IMR-90 (cell line): ENCODE results near the gene OPRL1. TPM values are rescaled to one million over a fixed set of nuclear protein-coding genes. Genes with fewer than 3 reads are reported as not detected.

Experiments used
- ATAC-seq: fragments of 200-7000 bp; cut with Tn5 transposase; 2 replicates; pipeline ENCODE4 v1.9.1; 2020; ENCODE audit warnings: low read depth, mild to moderate bottlenecking, moderate library complexity
- BruUV-seq: library from RNA; stranded (reverse); fragments of 400-500 nt; replicated peaks from 2 replicates; lab custom pipeline; 2021; lab: Mats Ljungman, UMichigan
- CTCF ChIA-PET: fragments of 300-600 bp; formaldehyde crosslinking; extraction: SDS; loops from one replicate; lab custom pipeline; 2021; ENCODE audit warnings: antibody characterized with exemption; lab: Yijun Ruan, JAX
- POLR2A ChIA-PET: fragments of 300-600 bp; sonication (Branson Sonifier 250); formaldehyde crosslinking; loops from one replicate; lab custom pipeline; 2022; ENCODE audit warnings: antibody characterized with exemption; ENCODE audit not compliant: unreplicated experiment; lab: Charles Lee
- DNase-seq: peaks from one replicate; pipeline ENCODE4 v3.0.0; 2013
- H2AFZ ChIP-seq: replicated peaks from 2 replicates; pipeline ENCODE3; 2013; ENCODE audit warnings: low read length, mild to moderate bottlenecking; ENCODE audit not compliant: poor library complexity
- H2AK5ac ChIP-seq: 2 replicates; pipeline ENCODE4 v1.6.1; 2013; ENCODE audit warnings: low read depth, low read length, inconsistent platforms
- H2AK9ac ChIP-seq: replicated peaks from 2 replicates; pipeline ENCODE3; 2013; ENCODE audit warnings: mild to moderate bottlenecking, low read depth, low read length, moderate library complexity; ENCODE audit not compliant: poor library complexity
- H2BK120ac ChIP-seq: 2 replicates; pipeline ENCODE4 v1.6.1; 2013; ENCODE audit warnings: low read depth, low read length, inconsistent platforms
- H2BK15ac ChIP-seq: 3 replicates; pipeline ENCODE4 v1.6.1; 2013; ENCODE audit warnings: low read depth, low read length, inconsistent platforms
- H2BK20ac ChIP-seq: 2 replicates; pipeline ENCODE4 v1.6.1; 2013; ENCODE audit warnings: low read depth, mild to moderate bottlenecking, inconsistent platforms, low read length, moderate library complexity
- H2BK5ac ChIP-seq: 2 replicates; pipeline ENCODE4 v1.6.1; 2013; ENCODE audit warnings: mild to moderate bottlenecking, low read depth, low read length, inconsistent platforms; ENCODE audit not compliant: poor library complexity, severe bottlenecking
- H3K14ac ChIP-seq: replicated peaks from 2 replicates; pipeline ENCODE4 v1.6.1; 2013; ENCODE audit warnings: low read depth, low read length, inconsistent platforms
- H3K18ac ChIP-seq: 2 replicates; pipeline ENCODE4 v1.6.1; 2013; ENCODE audit warnings: low read depth, low read length, control low read depth
- H3K23ac ChIP-seq: 2 replicates; pipeline ENCODE4 v1.6.1; 2013; ENCODE audit warnings: low read depth, low read length, inconsistent platforms
- H3K27ac ChIP-seq: 2 replicates; pipeline ENCODE4 v1.5.1; 2013; ENCODE audit warnings: mild to moderate bottlenecking, control low read depth, low read length; ENCODE audit not compliant: insufficient read depth
- H3K27me3 ChIP-seq: 2 replicates; pipeline ENCODE4 v1.6.1; 2013; ENCODE audit warnings: low read length; ENCODE audit not compliant: control insufficient read depth, insufficient read depth
- H3K36me3 ChIP-seq: 2 replicates; pipeline ENCODE4 v1.6.1; 2013; ENCODE audit warnings: low read length, mixed read lengths; ENCODE audit not compliant: control insufficient read depth, insufficient read depth
- H3K4ac ChIP-seq: 2 replicates; pipeline ENCODE4 v1.6.1; 2013; ENCODE audit warnings: low read depth, low read length, inconsistent platforms
- H3K4me1 ChIP-seq: 2 replicates; pipeline ENCODE4 v1.6.1; 2013; ENCODE audit warnings: low read length, mixed read lengths; ENCODE audit not compliant: control insufficient read depth, insufficient read depth
- H3K4me2 ChIP-seq: 2 replicates; pipeline ENCODE4 v1.6.1; 2013; ENCODE audit warnings: low read depth, mild to moderate bottlenecking, control low read depth, low read length, moderate library complexity
- H3K4me3 ChIP-seq: 2 replicates; pipeline ENCODE4 v1.5.1; 2013; ENCODE audit warnings: low read depth, mild to moderate bottlenecking, control low read depth, low read length, moderate library complexity; ENCODE audit not compliant: insufficient read depth
- H3K56ac ChIP-seq: 2 replicates; pipeline ENCODE4 v1.6.1; 2013; ENCODE audit warnings: low read length, inconsistent platforms; ENCODE audit not compliant: insufficient read depth; ENCODE audit errors: extremely low read depth
- H3K79me1 ChIP-seq, 2 experiments: 2 replicates each; pipeline ENCODE4 v1.6.1; 2013; ENCODE audit warnings: low read length in 2 of 2, inconsistent platforms in 1 of 2, low read depth in 1 of 2
- H3K9ac ChIP-seq: 2 replicates; pipeline ENCODE4 v1.6.1; 2013; ENCODE audit warnings: low read depth, low read length, control low read depth
- H3K9me1 ChIP-seq: 2 replicates; pipeline ENCODE4 v1.6.1; 2013; ENCODE audit warnings: low read length, inconsistent platforms; ENCODE audit not compliant: insufficient read depth
- H3K9me3 ChIP-seq: 2 replicates; pipeline ENCODE4 v1.6.1; 2013; ENCODE audit warnings: low read length; ENCODE audit not compliant: control insufficient read depth, insufficient read depth
- H4K20me1 ChIP-seq: 2 replicates; pipeline ENCODE4 v1.6.1; 2013; ENCODE audit warnings: low read length, inconsistent platforms; ENCODE audit not compliant: insufficient read depth
- H4K5ac ChIP-seq: 2 replicates; pipeline ENCODE4 v1.6.1; 2013; ENCODE audit warnings: mild to moderate bottlenecking, low read depth, low read length, control low read depth
- H4K8ac ChIP-seq, 2 experiments: 2 replicates each; pipeline ENCODE4 v1.6.1; 2013; ENCODE audit warnings: low read depth in 2 of 2, low read length in 2 of 2, control low read depth in 1 of 2, inconsistent platforms in 1 of 2
- H4K91ac ChIP-seq: 2 replicates; pipeline ENCODE4 v1.6.1; 2013; ENCODE audit warnings: low read depth, low read length, inconsistent platforms; ENCODE audit not compliant: insufficient read depth
- BHLHE40 ChIP-seq: fragments of 150-350 bp; IDR thresholded peaks from 2 replicates; pipeline ENCODE4 v1.6.1; 2016; ENCODE audit warnings: mild to moderate bottlenecking, low read depth, low read length
- CHD1 ChIP-seq: IDR thresholded peaks from 2 replicates; pipeline ENCODE4 v1.6.1; 2012; ENCODE audit warnings: low read depth, low read length, improper control_type of control experiment
- FOS ChIP-seq: fragments of 150-350 bp; IDR thresholded peaks from 2 replicates; pipeline ENCODE4 v1.6.1; 2016; ENCODE audit warnings: low read depth, low read length
- MAZ ChIP-seq: IDR thresholded peaks from 2 replicates; pipeline ENCODE4 v1.6.1; 2012; ENCODE audit warnings: low read depth, mild to moderate bottlenecking, low read length, improper control_type of control experiment, moderate library complexity, borderline replicate concordance
- MXI1 ChIP-seq: IDR thresholded peaks from 2 replicates; pipeline ENCODE4 v1.6.1; 2012; ENCODE audit warnings: low read depth, mild to moderate bottlenecking, low read length, moderate library complexity, borderline replicate concordance
- POLR2A ChIP-seq: IDR thresholded peaks from 2 replicates; pipeline ENCODE4 v1.6.1; 2012; ENCODE audit warnings: mild to moderate bottlenecking, low read depth, low read length
- RAD21 ChIP-seq: IDR thresholded peaks from 2 replicates; pipeline ENCODE4 v1.6.1; 2012; ENCODE audit warnings: low read length, improper control_type of control experiment
- RFX5 ChIP-seq: IDR thresholded peaks from 2 replicates; pipeline ENCODE4 v1.8.0; 2012; ENCODE audit warnings: low read depth, mild to moderate bottlenecking, low read length, moderate library complexity
- SMC3 ChIP-seq: fragments of 150-350 bp; IDR thresholded peaks from 2 replicates; pipeline ENCODE4 v1.6.1; 2016; ENCODE audit warnings: low read depth, mild to moderate bottlenecking, antibody characterized with exemption, low read length, moderate library complexity
- WGBS, 2 experiments: methylation state at CpG; one replicate each; pipeline versions ENCODE4 v1.1.5 to v1.1.7; 2013; ENCODE audit warnings: missing lambda C conversion rate in 2 of 2; ENCODE audit not compliant: insufficient read length in 1 of 2; ENCODE audit errors: extremely low coverage in 2 of 2; 5-methylcytosine and 5-hydroxymethylcytosine counted together
- dilution Hi-C: fragments of 300-500 bp; cut with HindIII; formaldehyde crosslinking; loops from one replicate; pipeline ENCODE4 v1.14.3; 2018; ENCODE audit warnings: low sequenced_read_pairs; ENCODE audit not compliant: unreplicated experiment
- in situ Hi-C: fragments of 300-500 bp; cut with MboI; formaldehyde crosslinking; loops from 3 replicates; pipeline ENCODE4 v1.14.3; 2019; ENCODE audit warnings: low sequenced_read_pairs, inconsistent platforms, mixed read lengths
- intact Hi-C: fragments of 100-400 bp; cut with micrococcal nuclease; formaldehyde crosslinking; loops from 2 replicates; pipeline ENCODE4 v1.10.0; 2022
- polyA plus RNA-seq, 3 experiments: library from polyadenylated mRNA; depleted of rRNA; stranded (reverse); fragments of >200 nt; gene quantifications; 2 replicates each; pipeline ENCODE4 v1.2.3, GENCODE V29; 2012; ENCODE audit warnings: low replicate concordance in 1 of 3
- total RNA-seq: library from RNA; depleted of rRNA; stranded (reverse); fragments of >200 nt; gene quantifications from 2 replicates; pipeline ENCODE4 v1.2.3, GENCODE V29; 2012
- TF ChIP-seq, protein P1 (sequence below): fragments of 150-350 bp; IDR thresholded peaks from 2 replicates; pipeline ENCODE4 v1.6.1; 2017; ENCODE audit warnings: mild to moderate bottlenecking, antibody characterized with exemption, low read length, low read depth

Gene OPRL1
- total and polyA plus RNA-seq, 2 of the 4 experiments (the other 2 are of a cell fraction) = 0.36 to 1.2 TPM

DNA sequence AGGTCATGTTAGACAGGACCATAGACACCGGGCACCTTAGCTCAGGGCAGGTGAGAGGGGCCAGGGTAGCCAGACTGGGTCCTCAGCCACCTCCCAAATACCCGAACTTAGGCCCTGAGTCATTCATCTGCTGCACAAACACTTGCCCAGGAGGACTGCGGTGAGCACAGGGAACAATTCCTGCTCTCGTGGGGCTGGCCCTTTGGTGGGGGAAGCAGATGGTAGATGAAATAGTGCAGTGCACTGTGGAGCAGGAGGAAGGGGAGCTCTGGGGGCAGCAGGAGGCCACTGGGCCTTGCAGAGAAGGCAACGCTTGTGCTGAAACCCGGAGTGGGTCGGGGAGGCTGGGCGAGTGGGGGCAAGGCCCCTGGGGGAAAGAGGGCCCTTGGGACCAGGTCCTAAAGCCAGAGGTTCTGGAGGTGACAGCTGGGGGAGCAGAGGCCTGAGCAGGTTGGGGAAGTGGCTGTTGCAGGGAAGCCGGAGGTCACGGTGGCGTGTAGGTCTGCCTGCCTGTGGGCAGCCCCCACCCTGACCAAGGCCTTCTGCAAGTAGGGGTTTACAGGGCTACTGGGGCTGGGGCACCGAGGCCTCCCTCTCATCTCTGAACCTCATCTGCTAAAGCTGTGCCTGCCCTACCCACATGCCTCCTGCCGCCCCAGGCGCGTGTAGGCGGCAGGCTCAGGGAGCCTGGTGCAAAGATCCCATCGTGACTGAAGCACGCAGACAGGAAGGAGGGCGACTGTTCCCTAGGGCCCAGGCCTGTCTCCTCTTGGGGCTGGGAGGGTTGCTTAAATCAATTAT is 32.2 kb downstream of the OPRL1 start:
- intact Hi-C loops (no loop called here), dilution Hi-C loops (no loop called here), in situ Hi-C loops (no loop called here)
- Histone ChIP-seq H2BK5ac (no peak overlapping the region), H3K9me3 (no peaks in the 10 kb centered on the region), H4K5ac (no peak overlapping the region), H2AK9ac (no peak overlapping the region), H2BK15ac (no peak overlapping the region), H4K20me1 (no peaks in the 10 kb centered on the region), H2BK120ac (no peak overlapping the region), H3K36me3 (no peaks in the 10 kb centered on the region), H3K9ac (no peak overlapping the region), H3K27ac (no peak overlapping the region), H4K8ac (no peak overlapping the region), H3K23ac (no peak overlapping the region), H3K4me2 (no peak overlapping the region), H3K56ac (no peak overlapping the region), H3K4me1 (no peaks in the 10 kb centered on the region), H4K91ac (no peak overlapping the region), H2BK20ac (no peak overlapping the region), H3K14ac (no peak overlapping the region), H3K4ac (no peak overlapping the region), H3K9me1 (no peaks in the 10 kb centered on the region), H2AFZ (no peak overlapping the region), H3K18ac (no peak overlapping the region), H3K4me3 (no peak overlapping the region), H3K79me1 (no peaks in the 10 kb centered on the region), H3K27me3 (peaks cover 41% of the 10 kb centered on the region), H2AK5ac (no peak overlapping the region)
- no peak for DNase-seq
- CTCF ChIA-PET = interaction anchor here (0.6 to 1.1 kb wide), 2 partner anchors 25 to 28 kb away, joined by 3 to 4 read pairs; partner anchors contain the start of gene LKAAEAR1
- TF ChIP-seq FOS (no peak), CHD1 (no peak), POLR2A (no peak), RAD21 (no peak), MAZ (no peak), BHLHE40 (no peak), RFX5 (no peak), MXI1 (no peak), SMC3 (no peak)
- TF ChIP-seq, protein P1, sequence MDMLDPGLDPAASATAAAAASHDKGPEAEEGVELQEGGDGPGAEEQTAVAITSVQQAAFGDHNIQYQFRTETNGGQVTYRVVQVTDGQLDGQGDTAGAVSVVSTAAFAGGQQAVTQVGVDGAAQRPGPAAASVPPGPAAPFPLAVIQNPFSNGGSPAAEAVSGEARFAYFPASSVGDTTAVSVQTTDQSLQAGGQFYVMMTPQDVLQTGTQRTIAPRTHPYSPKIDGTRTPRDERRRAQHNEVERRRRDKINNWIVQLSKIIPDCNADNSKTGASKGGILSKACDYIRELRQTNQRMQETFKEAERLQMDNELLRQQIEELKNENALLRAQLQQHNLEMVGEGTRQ = no peak
- WGBS, 2 experiments = 55% methylated on average over 2 of the region's 19 CpGs; no CpG with 5 or more reads in 1 of the 2 experiments
- BruUV-seq = no TSS peak
- POLR2A ChIA-PET = no interaction called here
- no peak for ATAC-seq
